G401 (cell line): ENCODE data around the gene NTNG1. TPM values are rescaled to one million over a fixed set of nuclear protein-coding genes. Genes with fewer than 3 reads are reported as not detected.
"Not testable (repeated sequence)": the region's sequence is repeated elsewhere in the genome, so short reads cannot be mapped to it uniquely, and the experiment has no call there.

ENCODE experiments used
- DNase-seq: peaks from one replicate; pipeline ENCODE4 v3.0.0-alpha.2; 2015; ENCODE audit warnings: low spot score
- in situ Hi-C: cut with HindIII; loops from 2 replicates; pipeline ENCODE4 v1.10.0; 2016; ENCODE audit warnings: low sequenced_read_pairs, mixed read lengths
- total RNA-seq: library from RNA; depleted of rRNA; stranded (reverse); fragments of >200 nt; shearing (Covaris generic); gene quantifications from 2 replicates; pipeline ENCODE4 v1.2.3, GENCODE V29; 2014

Gene NTNG1
- total RNA-seq, 1 experiment from 2014 or later: 30.4 TPM

GRCh38 chr1:107141491-107142126 is 770 bp downstream of the NTNG1 start:
- in situ Hi-C loops: no loop called here
- DNase-seq: peak; percentile 19

DNA sequence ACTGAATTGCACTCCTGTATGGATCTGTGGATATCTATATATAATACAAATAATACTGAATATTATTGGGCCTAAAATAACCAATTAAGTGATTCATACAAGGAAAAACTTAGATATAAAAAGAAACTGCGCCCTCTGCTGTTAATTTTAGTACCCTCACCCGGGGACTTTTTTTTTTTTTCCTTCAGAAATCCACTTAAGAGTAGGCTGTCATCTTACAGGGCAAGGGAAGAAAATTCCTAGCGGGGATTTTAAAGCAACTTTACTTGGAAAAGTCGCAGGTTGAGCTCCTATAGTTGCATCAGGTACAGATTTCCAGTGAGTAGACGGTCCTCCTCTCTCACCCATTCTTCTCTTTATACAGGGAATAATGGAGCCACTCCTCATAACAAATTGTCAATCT is 1.3 kb downstream of the NTNG1 start:
- in situ Hi-C loops: no loop called here
- peak; percentile 77 for DNase-seq

- no peak for DNase-seq
- in situ Hi-C loops: no loop called here
These were observed 1.8 kb downstream of the NTNG1 start for GRCh38 chr1:107142666-107143065.

DNA sequence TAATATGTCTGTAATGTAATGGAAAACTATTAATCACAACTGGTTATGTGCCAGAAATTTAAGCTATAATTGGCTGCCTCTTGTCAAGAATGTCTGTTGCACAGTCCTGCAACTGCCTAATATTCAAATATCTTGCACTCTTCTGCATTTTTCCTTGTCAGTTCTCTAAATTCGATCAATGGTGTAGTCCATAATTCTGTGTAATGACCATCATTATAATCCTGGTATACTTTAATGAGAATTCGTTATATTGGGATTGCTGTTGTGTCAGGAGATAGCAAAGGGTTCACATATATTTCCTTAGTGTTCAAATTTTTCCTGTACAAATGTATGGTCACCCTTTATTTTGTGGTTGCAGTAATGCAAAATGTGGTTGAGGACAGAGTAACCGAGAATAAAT is 4.8 kb downstream of the NTNG1 start:
- in situ Hi-C loops: no loop called here
- no peak for DNase-seq

- in situ Hi-C loops: no loop called here
- no peak for DNase-seq
These were observed 7.0 kb downstream of the NTNG1 start for GRCh38 chr1:107147843-107148242.

DNA sequence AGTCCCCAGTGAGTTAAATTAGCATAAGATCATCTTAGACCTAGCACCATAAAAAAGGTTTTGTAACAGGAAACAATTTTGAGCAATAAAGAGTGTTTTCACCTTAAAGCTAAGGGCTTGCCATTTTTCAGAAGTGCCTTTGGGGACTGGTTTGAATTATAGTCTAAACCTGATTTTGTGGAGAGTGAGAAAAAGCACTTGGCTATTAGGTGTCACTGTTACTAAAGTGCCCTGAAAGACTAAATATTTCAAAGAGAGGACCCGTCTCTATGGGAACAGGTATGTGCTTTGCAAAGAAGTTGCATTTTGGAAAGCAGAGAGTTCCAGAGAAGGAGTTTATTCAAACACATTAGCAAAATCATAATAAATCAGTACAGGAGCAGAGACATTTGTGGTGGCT is 9.1 kb downstream of the NTNG1 start:
- in situ Hi-C loops: no loop called here
- DNase-seq: no peak

GRCh38 chr1:107151295-107151694 is 10.5 kb downstream of the NTNG1 start:
- in situ Hi-C loops: no loop called here
- no peak for DNase-seq

DNA sequence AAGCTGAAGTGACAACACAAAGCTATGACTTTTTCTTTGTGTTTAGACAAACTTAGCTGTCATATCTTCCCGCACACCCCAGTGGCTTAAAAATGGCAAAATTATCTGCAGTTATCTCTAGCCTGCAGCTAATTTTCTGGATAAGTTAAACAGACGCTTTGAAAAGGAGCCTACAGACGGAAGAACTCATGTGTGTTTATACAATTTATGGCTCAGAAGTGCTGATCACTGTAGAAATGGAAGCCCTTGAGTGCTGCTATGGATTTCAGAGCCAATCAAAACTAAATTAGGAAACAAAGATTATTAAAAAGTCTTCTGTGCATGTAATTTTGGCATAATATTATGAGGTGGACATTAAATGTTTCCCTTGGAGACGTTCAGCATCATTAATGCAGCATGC is 11.6 kb downstream of the NTNG1 start:
- in situ Hi-C loops: no loop called here
- no peak for DNase-seq

DNA sequence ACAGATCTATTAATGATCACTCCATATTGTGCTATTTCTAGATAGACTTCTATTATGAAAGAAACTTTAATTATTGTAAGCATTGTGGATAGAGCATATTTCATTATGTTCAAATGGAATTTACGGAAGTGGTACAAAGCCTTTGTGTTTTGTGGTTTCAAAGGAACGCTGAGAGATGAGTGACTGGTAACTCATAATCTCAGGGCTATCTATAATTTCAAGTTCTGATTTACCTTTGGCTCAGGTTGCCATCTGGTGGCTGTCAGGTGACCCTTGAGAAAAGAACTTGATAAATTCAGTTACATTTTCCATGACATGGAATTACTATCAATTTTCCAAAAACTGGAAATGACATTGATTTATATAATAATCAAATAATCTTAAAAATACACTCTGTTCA is 12.2 kb downstream of the NTNG1 start:
- in situ Hi-C loops: no loop called here
- DNase-seq: no peak

DNA sequence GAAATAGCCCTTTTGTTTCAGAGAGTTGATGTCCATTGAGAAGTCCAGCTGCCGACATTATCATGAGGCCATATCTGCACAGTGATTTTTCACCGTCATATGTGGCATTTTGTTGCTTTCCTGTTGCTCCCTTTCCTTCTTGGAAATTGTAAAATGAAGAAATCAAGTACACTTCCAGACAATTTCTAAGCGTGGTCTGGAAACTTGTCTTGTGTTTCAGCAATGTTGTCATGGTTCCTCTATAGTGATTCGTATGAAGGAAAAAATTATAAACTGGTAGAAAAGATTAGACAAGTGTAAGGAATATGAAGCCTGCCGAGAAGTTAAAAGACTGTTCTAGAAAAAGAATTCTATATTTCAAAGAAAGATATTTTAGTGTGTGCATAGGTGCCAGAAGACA is 17.7 kb downstream of the NTNG1 start:
- no peak for DNase-seq
- in situ Hi-C loops: no loop called here

DNA sequence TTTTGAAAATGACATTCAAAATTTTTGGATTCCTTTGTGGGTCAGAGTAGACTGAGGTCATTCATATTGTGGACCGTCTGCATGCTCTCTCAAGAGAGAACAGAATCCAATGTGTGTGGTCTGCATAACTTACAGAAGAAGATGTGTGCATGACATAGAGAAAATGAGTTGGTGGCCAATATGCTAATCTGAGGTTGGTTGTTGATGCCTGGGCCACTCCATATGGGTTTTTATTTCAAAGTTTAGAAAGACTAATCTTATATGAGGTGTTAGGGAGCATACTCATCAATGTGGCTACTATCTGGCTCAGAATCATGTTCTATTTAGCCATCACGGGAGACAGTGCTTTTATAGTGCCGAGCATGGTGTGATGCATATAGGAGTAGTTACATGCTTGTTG is 18.2 kb downstream of the NTNG1 start:
- no peak for DNase-seq
- in situ Hi-C loops: no loop called here

GRCh38 chr1:107162745-107163144 is 21.9 kb downstream of the NTNG1 start:
- DNase-seq: no peak
- in situ Hi-C loops: no loop called here

- in situ Hi-C loops, DNase-seq: not testable (repeated sequence)
These were observed 24.1 kb downstream of the NTNG1 start for GRCh38 chr1:107164901-107165300.

- in situ Hi-C loops: no loop called here
- no peak for DNase-seq
These were observed 28.8 kb downstream of the NTNG1 start for GRCh38 chr1:107169615-107170014.

- in situ Hi-C loops: no loop called here
- peak; percentile 18 for DNase-seq
These were observed 30.5 kb downstream of the NTNG1 start for GRCh38 chr1:107171333-107171732.

- in situ Hi-C loops: no loop called here
- no peak for DNase-seq
These were observed 31.8 kb downstream of the NTNG1 start for GRCh38 chr1:107172450-107173170.

DNA sequence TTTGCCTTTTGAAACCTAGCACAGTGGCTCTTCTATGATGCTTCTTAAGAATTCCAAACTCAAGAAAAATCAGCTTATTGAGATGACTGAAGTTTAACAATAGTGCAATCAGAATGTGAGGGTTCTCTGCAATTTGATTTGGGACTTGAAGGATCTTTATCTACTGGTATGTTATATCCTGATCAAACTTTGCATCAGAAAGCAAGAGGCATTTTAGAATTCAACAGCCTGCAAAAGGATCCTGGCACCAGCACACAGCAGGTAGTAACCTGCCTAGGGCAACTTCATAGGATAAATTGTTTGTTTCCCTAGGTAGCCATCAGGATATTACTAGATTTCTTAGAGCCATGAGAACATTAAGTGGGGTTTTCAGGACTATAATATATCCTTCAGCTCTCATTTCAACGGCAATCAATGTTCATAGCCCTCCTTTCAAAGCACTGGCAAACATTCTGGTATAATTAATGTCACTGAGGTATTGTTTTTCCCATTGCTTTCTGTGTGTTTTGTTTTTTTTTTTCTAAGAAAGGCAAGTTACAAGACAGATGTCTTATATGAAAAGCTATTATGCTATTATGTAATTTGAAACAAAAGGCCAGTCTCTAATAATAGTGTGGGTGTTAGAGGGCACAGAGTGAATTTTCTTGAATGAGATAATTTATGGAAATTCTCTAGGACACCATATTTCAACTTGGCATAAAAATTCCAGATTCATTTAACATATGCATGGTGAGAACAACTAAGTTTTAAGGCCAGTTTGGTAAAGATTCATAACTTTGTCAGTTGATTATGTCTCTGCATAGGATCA is 34.5 kb downstream of the NTNG1 start:
- DNase-seq: no peak
- in situ Hi-C loops: no loop called here

DNA sequence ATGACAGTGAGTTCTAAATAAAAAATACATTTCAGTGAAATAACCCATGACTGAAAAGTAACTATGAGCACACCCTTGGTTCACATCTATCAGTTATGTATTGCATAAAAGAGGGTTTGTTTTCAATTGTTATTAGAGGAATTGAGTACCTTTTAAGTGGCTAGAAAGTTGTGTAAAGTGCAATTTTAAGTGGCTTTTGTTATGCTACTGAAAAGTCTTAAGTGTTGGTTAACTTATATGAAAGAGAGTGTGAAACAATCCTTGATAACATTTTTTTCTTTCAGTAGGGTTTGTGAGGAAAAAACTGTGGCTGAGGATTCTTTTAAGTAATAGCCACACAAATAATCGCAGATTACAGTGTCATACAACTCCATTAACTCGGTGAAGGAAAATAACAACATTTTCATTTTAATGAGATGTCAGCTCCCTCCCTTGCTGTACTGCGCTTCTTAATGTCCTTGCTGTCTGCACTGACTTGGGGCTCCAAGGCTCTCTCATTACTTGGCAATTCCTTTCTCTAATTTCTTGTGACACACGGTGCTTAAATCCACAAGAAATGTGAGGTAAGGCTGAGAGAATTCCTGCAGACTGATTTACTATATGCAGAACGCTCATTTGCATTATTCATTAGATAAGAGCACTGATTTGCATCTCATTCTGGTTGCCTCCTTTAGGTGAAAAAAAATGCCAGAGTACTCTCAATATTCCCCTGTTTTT is 40.6 kb downstream of the NTNG1 start:
- DNase-seq: no peak
- in situ Hi-C loops: no loop called here

DNA sequence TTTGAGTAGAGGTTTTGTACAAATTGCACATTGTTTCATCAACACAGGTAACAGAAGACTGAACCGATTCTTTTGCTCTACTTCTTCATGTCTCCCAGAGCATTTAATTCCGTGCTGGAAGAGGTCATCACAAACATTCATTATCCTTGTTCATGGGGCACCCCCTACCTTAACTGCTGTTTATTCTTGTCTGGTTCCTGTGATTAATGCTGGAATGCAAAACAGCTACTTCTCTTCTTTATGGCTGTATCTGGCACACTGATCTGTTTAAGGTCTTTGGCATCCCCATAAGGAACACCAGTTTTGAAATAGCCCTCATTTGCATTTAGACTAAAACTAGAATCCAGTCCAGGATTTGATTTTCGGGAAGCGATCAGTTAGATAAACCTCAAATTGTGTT is 42.2 kb downstream of the NTNG1 start:
- no peak for DNase-seq
- in situ Hi-C loops: no loop called here

DNA sequence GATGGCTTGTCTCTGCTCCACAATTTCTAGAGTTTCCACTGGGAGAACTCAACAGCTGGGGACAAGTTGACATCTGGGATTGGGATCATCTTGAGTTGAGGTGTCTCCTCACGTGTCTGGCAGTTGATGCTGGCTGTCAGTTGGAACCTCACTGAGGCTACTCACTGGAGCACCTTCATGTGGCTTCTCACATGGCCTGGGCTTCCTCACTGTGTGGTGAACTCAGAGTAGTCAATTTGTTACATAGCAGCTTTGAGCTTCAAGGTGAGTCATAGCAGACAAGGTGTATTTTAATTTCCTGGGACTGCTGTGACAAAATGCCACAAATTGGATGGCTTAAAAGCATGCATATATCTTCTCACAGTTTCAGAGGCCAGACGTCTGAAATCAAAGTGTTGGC is 44.0 kb downstream of the NTNG1 start:
- no peak for DNase-seq
- in situ Hi-C loops: no loop called here
